ENCODE measurements around the gene HNRNPDL. TPM values are rescaled to one million over a fixed set of nuclear protein-coding genes. Genes with fewer than 3 reads are reported as not detected.
A peak's percentile ranks its signal among the peaks of the same experiment; 100 is the strongest.

The HNRNPDL gene
- polyA plus RNA-seq (2011; rRNA removed), result 164 and 321 TPM in 2 replicates
- 148 and 201 TPM in 2 replicates for polyA plus RNA-seq (2012; cell fraction: cytosol; rRNA removed)
- polyA plus RNA-seq (2012; cell fraction: nucleus; rRNA removed), result 99.1 and 148 TPM in 2 replicates
- 369 to 406 TPM (median 397 TPM) in 3 replicates for polyA plus RNA-seq (2017; fragmentation: RNase III; extraction: RNeasy Plus Mini Kit Qiagen cat#74134 plus additional on column Dnase treatment)
- polyA minus RNA-seq (2011; rRNA and poly(A)+ RNA removed), result 28.8 and 30.9 TPM in 2 replicates

GRCh38 chr4:82430193-82430963, at the start of gene HNRNPDL, which contains the start of gene ENOPH1:
Gene HNRNPDL (minus strand): TSS chr4:82430462. CDS start chr4:82429690, 772 bp downstream.
Gene ENOPH1 (plus strand): TSS chr4:82430590. CDS start chr4:82430830, 240 bp downstream.
- POLR2A ChIA-PET, result interaction anchor here (0.8 to 2.4 kb wide), 7 partner anchors 9 to 854 kb away, joined by 3 to 61 read pairs (median 7); partner anchors contain the start of genes COQ2 and HNRNPD
- Histone ChIP-seq H3K4me3 (peak within 1 kb of the TSS; percentile 90), H3K27ac (peak within 1 kb of the TSS; percentile 100), H3K4me1 (peaks cover 33% of the 10 kb centered on the region), H3K4me2 (peak within 1 kb of the TSS; percentile 99), H3K9me3 (no peaks in the 10 kb centered on the region)
- 0% methylated on average over 10 of the region's 83 CpGs for WGBS (ENCODE audit: missing lambda C conversion rate)
- CTCF ChIA-PET, result interaction anchor here (1.5 to 1.7 kb wide), 2 partner anchors 11 to 50 kb away, joined by 3 to 4 read pairs; no protein-coding TSS in a partner anchor
- no peak for FAIRE-seq
- peak; percentile 77 to 95 for DNase-seq (ENCODE audit: low read depth in 1 of 2, low spot score in 1 of 2)
- TF ChIP-seq MYC (IDR thresholded peaks at IDR 0.05; ENCODE audit: borderline replicate concordance, low read length) (peak; percentile 35; the same call in 1 of the 2 replicates), PHF8 (IDR thresholded peaks at IDR 0.05; ENCODE audit: borderline replicate concordance, low read depth) (peak; percentile 40; the same call in 1 of the 2 replicates), JUN (IDR thresholded peaks at IDR 0.05) (peak in 1 of 2 experiments; percentile 22; a peak in 1 of 5 replicates), NR3C1 (IDR thresholded peaks at IDR 0.05) (no peak), BCL3 (IDR thresholded peaks at IDR 0.05) (0 out of 3 replicates have a peak, but pooled peaks have one; percentile 39), FOSL2 (IDR thresholded peaks at IDR 0.05) (no peak), FOSL2 (CRISPR knock-in tag; IDR thresholded peaks at IDR 0.05) (peak; percentile 19; the same call in 1 of the 2 replicates), BHLHE40 (IDR thresholded peaks at IDR 0.05; ENCODE audit: low read depth, low read length) (peak; percentile 87), ZNF302 (CRISPR knock-in tag; IDR thresholded peaks at IDR 0.05) (no peak), HOXA7 (CRISPR knock-in tag; IDR thresholded peaks at IDR 0.05) (no peak), CHD2 (IDR thresholded peaks at IDR 0.05; ENCODE audit: low read length, partially characterized antibody) (peak; percentile 67), NFE2L2 (conservative IDR thresholded peaks at IDR 0.05; ENCODE audit: low read length) (no peak), RFX5 (IDR thresholded peaks at IDR 0.05) (no peak), MAX (IDR thresholded peaks at IDR 0.05) (peak; percentile 89), HOXB13 (CRISPR knock-in tag; IDR thresholded peaks at IDR 0.05; ENCODE audit: low read depth) (no peak), POLR2A (IDR thresholded peaks at IDR 0.05; ENCODE audit: low read length) (peak; percentile 25; the same call in 1 of the 2 replicates)
- TF ChIP-seq, protein P1, sequence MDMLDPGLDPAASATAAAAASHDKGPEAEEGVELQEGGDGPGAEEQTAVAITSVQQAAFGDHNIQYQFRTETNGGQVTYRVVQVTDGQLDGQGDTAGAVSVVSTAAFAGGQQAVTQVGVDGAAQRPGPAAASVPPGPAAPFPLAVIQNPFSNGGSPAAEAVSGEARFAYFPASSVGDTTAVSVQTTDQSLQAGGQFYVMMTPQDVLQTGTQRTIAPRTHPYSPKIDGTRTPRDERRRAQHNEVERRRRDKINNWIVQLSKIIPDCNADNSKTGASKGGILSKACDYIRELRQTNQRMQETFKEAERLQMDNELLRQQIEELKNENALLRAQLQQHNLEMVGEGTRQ (IDR thresholded peaks at IDR 0.05), result peak; percentile 89
- TF ChIP-seq, protein P2, sequence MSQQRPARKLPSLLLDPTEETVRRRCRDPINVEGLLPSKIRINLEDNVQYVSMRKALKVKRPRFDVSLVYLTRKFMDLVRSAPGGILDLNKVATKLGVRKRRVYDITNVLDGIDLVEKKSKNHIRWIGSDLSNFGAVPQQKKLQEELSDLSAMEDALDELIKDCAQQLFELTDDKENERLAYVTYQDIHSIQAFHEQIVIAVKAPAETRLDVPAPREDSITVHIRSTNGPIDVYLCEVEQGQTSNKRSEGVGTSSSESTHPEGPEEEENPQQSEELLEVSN (IDR thresholded peaks at IDR 0.05; ENCODE audit: borderline replicate concordance, low read depth), result peak; percentile 90
- TF ChIP-seq, protein P3, sequence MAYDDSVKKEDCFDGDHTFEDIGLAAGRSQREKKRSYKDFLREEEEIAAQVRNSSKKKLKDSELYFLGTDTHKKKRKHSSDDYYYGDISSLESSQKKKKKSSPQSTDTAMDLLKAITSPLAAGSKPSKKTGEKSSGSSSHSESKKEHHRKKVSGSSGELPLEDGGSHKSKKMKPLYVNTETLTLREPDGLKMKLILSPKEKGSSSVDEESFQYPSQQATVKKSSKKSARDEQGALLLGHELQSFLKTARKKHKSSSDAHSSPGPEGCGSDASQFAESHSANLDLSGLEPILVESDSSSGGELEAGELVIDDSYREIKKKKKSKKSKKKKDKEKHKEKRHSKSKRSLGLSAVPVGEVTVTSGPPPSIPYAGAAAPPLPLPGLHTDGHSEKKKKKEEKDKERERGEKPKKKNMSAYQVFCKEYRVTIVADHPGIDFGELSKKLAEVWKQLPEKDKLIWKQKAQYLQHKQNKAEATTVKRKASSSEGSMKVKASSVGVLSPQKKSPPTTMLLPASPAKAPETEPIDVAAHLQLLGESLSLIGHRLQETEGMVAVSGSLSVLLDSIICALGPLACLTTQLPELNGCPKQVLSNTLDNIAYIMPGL (CRISPR knock-in tag; IDR thresholded peaks at IDR 0.05; ENCODE audit: borderline replicate concordance), result no peak
- TF ChIP-seq, protein P4, sequence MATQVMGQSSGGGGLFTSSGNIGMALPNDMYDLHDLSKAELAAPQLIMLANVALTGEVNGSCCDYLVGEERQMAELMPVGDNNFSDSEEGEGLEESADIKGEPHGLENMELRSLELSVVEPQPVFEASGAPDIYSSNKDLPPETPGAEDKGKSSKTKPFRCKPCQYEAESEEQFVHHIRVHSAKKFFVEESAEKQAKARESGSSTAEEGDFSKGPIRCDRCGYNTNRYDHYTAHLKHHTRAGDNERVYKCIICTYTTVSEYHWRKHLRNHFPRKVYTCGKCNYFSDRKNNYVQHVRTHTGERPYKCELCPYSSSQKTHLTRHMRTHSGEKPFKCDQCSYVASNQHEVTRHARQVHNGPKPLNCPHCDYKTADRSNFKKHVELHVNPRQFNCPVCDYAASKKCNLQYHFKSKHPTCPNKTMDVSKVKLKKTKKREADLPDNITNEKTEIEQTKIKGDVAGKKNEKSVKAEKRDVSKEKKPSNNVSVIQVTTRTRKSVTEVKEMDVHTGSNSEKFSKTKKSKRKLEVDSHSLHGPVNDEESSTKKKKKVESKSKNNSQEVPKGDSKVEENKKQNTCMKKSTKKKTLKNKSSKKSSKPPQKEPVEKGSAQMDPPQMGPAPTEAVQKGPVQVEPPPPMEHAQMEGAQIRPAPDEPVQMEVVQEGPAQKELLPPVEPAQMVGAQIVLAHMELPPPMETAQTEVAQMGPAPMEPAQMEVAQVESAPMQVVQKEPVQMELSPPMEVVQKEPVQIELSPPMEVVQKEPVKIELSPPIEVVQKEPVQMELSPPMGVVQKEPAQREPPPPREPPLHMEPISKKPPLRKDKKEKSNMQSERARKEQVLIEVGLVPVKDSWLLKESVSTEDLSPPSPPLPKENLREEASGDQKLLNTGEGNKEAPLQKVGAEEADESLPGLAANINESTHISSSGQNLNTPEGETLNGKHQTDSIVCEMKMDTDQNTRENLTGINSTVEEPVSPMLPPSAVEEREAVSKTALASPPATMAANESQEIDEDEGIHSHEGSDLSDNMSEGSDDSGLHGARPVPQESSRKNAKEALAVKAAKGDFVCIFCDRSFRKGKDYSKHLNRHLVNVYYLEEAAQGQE (IDR thresholded peaks at IDR 0.05), result peak; percentile 41
- ATAC-seq, result peak; percentile 80 to 87
